GM12874 (cell line): Measurements from ENCODE around the gene MGAT5.

Experiments used
- CTCF ChIP-seq: IDR thresholded peaks from 2 replicates; pipeline ENCODE4 v1.5.1; 2011; ENCODE audit warnings: low read depth, mild to moderate bottlenecking, control low read depth, low read length, moderate library complexity; ENCODE audit not compliant: insufficient read depth

MGAT5 gene

GRCh38 chr2:134425724-134426496 lies 172.0 kb downstream of the MGAT5 start:
- TF ChIP-seq CTCF: no peak

- no peak for TF ChIP-seq CTCF
These were observed 172.8 kb downstream of the MGAT5 start for GRCh38 chr2:134426721-134427120.

GRCh38 chr2:134429886-134430285 lies 176.0 kb downstream of the MGAT5 start:
- TF ChIP-seq CTCF: no peak

- TF ChIP-seq CTCF: no peak
These were observed 178.1 kb downstream of the MGAT5 start for GRCh38 chr2:134431838-134432434.

GRCh38 chr2:134432435-134432883 lies 178.6 kb downstream of the MGAT5 start:
- TF ChIP-seq CTCF: no peak

- no peak for TF ChIP-seq CTCF
These were observed 179.6 kb downstream of the MGAT5 start for GRCh38 chr2:134433469-134433868.

GRCh38 chr2:134433979-134434378 lies 180.1 kb downstream of the MGAT5 start:
- TF ChIP-seq CTCF: no peak
